Measurements from ENCODE around the gene ETS1.

- TF ChIP-seq, protein P1, sequence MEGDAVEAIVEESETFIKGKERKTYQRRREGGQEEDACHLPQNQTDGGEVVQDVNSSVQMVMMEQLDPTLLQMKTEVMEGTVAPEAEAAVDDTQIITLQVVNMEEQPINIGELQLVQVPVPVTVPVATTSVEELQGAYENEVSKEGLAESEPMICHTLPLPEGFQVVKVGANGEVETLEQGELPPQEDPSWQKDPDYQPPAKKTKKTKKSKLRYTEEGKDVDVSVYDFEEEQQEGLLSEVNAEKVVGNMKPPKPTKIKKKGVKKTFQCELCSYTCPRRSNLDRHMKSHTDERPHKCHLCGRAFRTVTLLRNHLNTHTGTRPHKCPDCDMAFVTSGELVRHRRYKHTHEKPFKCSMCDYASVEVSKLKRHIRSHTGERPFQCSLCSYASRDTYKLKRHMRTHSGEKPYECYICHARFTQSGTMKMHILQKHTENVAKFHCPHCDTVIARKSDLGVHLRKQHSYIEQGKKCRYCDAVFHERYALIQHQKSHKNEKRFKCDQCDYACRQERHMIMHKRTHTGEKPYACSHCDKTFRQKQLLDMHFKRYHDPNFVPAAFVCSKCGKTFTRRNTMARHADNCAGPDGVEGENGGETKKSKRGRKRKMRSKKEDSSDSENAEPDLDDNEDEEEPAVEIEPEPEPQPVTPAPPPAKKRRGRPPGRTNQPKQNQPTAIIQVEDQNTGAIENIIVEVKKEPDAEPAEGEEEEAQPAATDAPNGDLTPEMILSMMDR (IDR thresholded peaks at IDR 0.05; ENCODE audit: low read length), result no peak
- TF ChIP-seq EZH2 (IDR thresholded peaks at IDR 0.05; ENCODE audit: borderline replicate concordance, low read length), result no peak
Measured at GRCh38 chr11:128629516-128630106, 42.3 kb upstream of the ETS1 start.

All from OCI-LY1 (cell line).